Ramos (cell line): Measurements from ENCODE around the gene SNRPA1.

Experiments used
- in situ Hi-C: fragments of 300-500 bp; cut with MboI; formaldehyde crosslinking; loops from one replicate; pipeline ENCODE4 v1.14.3; 2022; ENCODE audit warnings: low sequenced_read_pairs; ENCODE audit not compliant: unreplicated experiment

Gene SNRPA1

GRCh38 chr15:101246824-101247745, 48.0 kb downstream of the SNRPA1 start:
- in situ Hi-C loops, result no loop called here

GRCh38 chr15:101246391-101246790, 48.7 kb downstream of the SNRPA1 start:
- in situ Hi-C loops, result no loop called here

- in situ Hi-C loops, result no loop called here
Observed at GRCh38 chr15:101244889-101245668, 50.0 kb downstream of the SNRPA1 start.

- in situ Hi-C loops, result no loop called here
Observed at GRCh38 chr15:101244036-101244781, 50.8 kb downstream of the SNRPA1 start.

- in situ Hi-C loops, result no loop called here
Observed at GRCh38 chr15:101243420-101243819, 51.6 kb downstream of the SNRPA1 start.

- in situ Hi-C loops, result no loop called here
Observed at GRCh38 chr15:101242999-101243336, 52.1 kb downstream of the SNRPA1 start.

- in situ Hi-C loops, result no loop called here
Observed at GRCh38 chr15:101242160-101242998, 52.7 kb downstream of the SNRPA1 start.

GRCh38 chr15:101240358-101240757, 54.7 kb downstream of the SNRPA1 start:
- in situ Hi-C loops, result no loop called here

- in situ Hi-C loops, result no loop called here
Observed at GRCh38 chr15:101239724-101240136, 55.3 kb downstream of the SNRPA1 start.

GRCh38 chr15:101237251-101237650, 57.8 kb downstream of the SNRPA1 start:
- in situ Hi-C loops, result no loop called here

GRCh38 chr15:101233651-101234280, 61.3 kb downstream of the SNRPA1 start:
- in situ Hi-C loops, result no loop called here

- in situ Hi-C loops, result no loop called here
Observed at GRCh38 chr15:101232677-101233076, 62.4 kb downstream of the SNRPA1 start.
